ENCODE results near the gene ITPR2.
"Not testable (repeated sequence)": the region's sequence is repeated elsewhere in the genome, so short reads cannot be mapped to it uniquely, and the experiment has no call there.

The ITPR2 gene

GRCh38 chr12:26698186-26698585 lies 134.8 kb downstream of the ITPR2 start:
- DNase-seq, result no peak

- DNase-seq, result no peak
Measured at GRCh38 chr12:26697217-26697616, 135.8 kb downstream of the ITPR2 start.

- no peak for DNase-seq
Measured at GRCh38 chr12:26696613-26697092, 136.3 kb downstream of the ITPR2 start.

DNA sequence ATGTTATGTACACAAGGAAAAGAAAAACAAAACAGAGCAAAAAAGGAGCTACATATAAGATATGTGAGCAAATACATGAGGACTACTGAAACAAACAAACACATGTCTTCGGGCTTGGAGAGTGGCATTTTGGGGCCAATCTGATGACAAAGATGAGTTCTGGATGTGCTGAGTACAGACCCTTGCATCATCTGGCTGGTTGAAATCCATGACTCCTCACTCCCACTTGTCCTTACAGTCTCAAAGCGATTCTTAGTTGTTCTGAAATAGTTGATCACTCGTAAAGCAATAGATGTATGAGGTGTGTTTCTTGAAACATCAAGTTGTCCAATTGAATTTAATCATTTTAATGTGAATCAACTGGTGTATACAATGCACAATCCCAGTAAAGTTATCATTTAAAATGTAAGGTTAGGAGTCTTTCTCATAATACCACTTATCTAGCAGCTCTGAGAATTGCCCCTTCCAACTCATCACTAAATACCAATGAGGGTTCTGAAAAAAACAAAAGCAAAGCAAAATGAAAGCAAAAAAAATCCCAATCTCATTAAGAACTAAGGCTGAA lies 136.9 kb downstream of the ITPR2 start:
- DNase-seq, result no peak

DNA sequence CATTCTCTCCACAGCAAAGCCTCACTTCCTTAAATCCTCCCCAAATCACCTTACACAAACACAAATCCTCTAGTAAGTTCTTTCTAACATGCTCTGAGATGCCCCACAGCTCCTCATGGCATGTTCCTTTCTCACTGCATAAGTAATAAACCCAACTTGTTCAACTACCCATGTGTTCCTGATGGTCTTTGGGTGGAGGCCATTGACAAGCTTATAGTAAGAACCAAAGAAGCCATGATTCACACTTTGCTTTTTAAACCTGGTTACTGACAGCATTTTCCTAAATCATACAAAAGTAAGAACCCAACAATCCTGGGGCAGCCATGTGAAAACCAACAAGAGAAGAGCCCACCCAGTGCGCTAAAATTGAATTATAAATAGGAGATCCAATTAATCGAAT lies 138.6 kb downstream of the ITPR2 start:
- DNase-seq, result no peak

- no peak for DNase-seq
Measured at GRCh38 chr12:26692407-26692806, 140.6 kb downstream of the ITPR2 start.

GRCh38 chr12:26691234-26691970 lies 141.6 kb downstream of the ITPR2 start:
- no peak for DNase-seq

DNA sequence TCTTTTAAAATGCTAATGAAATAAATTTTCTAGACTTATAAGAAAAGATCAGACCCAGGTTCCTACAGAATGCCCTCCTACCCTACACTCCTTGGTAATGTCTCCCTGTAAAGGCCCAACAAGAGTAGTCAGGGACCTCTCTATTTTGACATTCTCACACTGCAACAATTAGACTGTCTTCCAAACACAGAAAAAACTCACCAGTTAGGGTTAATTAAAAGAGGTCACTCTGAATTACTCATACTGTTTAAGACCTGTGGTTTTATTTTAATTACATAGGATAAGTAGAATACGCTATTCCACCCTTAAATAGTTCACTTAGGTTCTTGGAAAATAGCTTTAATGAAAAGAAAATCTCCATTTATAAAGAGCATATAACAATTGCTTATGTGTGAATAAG lies 142.4 kb downstream of the ITPR2 start:
- DNase-seq, result no peak

- no peak for DNase-seq
Measured at GRCh38 chr12:26689281-26689841, 143.6 kb downstream of the ITPR2 start.

DNA sequence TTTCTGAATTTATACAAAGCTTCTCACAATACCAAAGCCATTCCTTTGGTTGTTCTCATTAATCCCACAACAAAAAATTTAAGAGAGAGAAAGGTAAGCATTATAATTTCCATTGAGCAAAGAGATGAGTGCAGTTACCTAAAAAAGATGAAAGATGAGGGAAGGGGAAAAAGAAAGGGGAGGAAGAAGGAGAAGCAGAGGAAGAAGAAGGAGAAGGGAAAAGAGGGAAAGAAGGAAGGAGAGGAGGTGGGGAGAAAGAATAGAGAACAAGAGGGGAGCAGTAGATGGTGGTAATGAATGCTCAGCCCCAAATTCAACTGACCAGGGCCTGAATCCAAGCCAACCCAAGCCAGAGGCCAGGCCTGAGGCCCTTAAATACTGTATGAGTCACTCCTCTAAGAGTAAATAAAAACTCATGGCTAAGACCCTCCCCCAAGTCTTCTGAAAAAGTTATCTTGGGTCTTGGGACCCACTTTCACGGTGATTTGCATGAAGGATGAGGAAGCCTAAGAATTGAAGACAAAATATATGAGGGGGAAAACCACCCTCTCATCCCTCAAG lies 144.6 kb downstream of the ITPR2 start:
- no peak for DNase-seq

GRCh38 chr12:26686408-26686807 lies 146.6 kb downstream of the ITPR2 start:
- DNase-seq, result no peak

- no peak for DNase-seq
Measured at GRCh38 chr12:26684101-26684500, 148.9 kb downstream of the ITPR2 start.

GRCh38 chr12:26683443-26683842 lies 149.6 kb downstream of the ITPR2 start:
- DNase-seq, result no peak

DNA sequence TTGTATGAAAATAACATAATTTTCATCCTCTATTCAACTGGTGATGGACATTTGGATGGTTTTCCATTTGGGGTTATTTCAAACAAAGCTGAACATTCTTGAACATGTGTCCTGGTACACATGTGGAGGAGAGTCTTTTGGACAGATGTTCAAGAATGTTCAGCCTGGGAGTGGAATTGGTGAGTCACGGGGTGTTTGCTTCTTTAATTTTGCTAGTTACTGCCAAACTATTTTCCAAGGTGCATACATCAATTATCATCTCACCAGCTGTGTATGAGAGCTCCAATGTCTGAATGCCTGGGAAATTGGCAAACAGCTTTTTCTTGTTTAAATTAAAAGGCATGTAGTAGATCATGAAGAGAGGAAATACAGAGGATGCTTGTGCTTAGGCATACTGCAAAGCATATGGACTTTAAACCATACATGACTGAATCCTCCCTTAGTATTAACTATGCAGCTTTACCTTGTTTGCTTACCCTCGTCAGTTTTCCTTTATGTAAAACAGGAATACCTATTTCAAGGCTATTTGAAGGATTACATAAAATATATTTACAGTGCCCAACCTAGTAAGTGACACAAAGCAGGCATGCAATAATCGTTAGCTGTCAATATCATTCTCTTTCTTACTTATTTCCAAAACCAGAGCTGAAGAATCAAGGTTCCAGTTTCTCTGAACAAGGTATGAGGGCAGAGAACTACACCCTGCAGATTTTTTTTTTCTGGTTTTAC lies 152.1 kb downstream of the ITPR2 start:
- DNase-seq, result no peak

GRCh38 chr12:26678697-26679660 lies 154.0 kb downstream of the ITPR2 start:
- DNase-seq, result no peak

DNA sequence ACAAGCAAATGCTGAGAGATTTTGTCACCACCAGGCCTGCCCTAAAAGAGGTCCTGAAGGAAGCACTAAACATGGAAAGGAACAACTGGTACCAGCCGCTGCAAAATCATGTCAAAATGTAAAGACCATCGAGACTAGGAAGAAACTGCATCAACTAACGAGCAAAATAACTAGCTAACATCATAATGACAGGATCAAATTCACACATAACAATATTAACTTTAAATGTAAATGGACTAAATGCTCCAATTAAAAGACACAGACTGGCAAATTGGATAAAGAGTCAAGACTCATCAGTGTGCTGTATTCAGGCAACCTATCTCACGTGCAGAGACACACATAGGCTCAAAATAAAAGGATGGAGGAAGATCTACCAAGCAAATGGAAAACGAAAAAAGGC lies 161.5 kb downstream of the ITPR2 start:
- not testable (repeated sequence) for DNase-seq

DNA sequence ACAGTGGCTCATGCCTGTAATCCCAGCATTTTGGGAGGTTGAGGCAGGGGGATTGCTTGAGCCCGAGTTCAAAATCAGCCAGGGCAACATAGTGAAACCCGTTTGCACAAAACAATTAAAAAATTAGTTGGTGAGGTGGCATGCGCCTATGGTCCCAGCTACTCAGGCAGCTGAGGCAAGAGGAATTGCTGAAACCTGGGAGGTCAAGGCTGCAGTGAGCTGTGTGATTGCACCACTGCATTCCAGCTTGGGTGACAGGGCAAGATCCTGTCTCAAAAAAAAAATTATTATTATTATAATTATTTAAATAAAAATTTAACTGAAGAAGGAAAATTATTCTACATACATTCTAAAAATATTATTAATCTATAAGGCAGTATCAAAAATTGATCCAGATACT lies 164.1 kb downstream of the ITPR2 start:
- no peak for DNase-seq

- no peak for DNase-seq
Measured at GRCh38 chr12:26668230-26668629, 164.8 kb downstream of the ITPR2 start.

DNA sequence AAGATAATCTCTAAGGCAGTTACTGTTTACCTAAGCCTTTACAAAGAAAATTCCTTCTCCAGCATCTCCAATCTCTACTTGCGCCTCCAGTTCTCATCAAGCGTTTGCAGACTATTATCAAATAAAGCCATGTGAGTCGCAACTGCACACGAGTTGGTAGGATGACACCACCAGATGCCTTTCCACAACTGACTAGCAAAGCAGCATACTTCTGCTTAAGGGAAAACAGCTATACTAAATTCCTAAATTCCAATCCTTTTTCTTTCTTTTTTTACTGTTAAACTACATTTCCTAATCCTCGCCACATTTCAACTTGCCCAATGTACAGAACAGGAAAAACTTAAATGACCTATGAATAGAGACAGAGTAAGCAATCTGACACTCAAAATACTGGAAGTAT lies 166.7 kb downstream of the ITPR2 start:
- DNase-seq, result no peak

DNA sequence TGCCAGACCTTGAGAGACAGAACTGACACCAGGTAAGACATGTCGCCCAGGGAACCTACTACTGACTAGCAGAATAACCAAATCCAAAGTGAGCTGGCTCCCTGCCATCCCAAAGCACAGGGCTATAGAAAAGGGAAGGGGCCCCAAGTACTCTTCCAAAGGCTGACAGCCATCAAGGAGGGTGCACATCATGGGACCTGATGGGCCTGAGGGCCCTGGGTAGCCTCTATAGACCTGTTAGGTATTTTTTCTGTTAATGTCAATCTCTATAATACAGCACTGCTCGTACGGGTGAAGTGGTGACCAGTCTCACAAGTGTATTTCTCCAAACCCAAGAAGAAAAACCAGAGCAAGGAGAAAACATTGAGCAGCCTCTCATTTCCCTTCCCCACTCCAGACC lies 171.6 kb downstream of the ITPR2 start:
- DNase-seq, result no peak

- no peak for DNase-seq
Measured at GRCh38 chr12:26659930-26660329, 173.1 kb downstream of the ITPR2 start.

GRCh38 chr12:26658991-26659390 lies 174.0 kb downstream of the ITPR2 start:
- DNase-seq, result no peak
